Heart left ventricle (tissue), 16 donors: Measurements from ENCODE around the gene ZNF223. TPM values are rescaled to one million over a fixed set of nuclear protein-coding genes. Genes with fewer than 3 reads are reported as not detected.
A peak's percentile ranks its signal among the peaks of the same experiment; 100 is the strongest.

Experiments
- ATAC-seq, 4 donors: fragments of 200-7000 bp; cut with Tn5 transposase; one replicate each; pipeline ENCODE4 v1.9.1; 2020 to 2022; ENCODE audit warnings: moderate library complexity in 4 of 4, mild to moderate bottlenecking in 3 of 4, moderate number of reproducible peaks in 1 of 4
- DNase-seq, 5 donors: peaks; one replicate each; pipeline ENCODE4 v3.0.0-alpha.2; 2020
- H3K27ac ChIP-seq, 12 donors: fragments of 200-600 bp; sonication (generic) in 4 of 12; one replicate each; pipeline versions ENCODE4 v1.5.0 to v1.8.0; 2016 to 2022; ENCODE audit warnings: mild to moderate bottlenecking in 2 of 12
- H3K27me3 ChIP-seq, 9 donors: fragments of 200-600 bp; sonication (generic) in 2 of 9; one replicate each; pipeline versions ENCODE4 v1.5.1 to v1.8.0; 2016 to 2022; ENCODE audit warnings: mild to moderate bottlenecking in 3 of 9
- H3K36me3 ChIP-seq, 9 donors: fragments of 200-600 bp; sonication (generic) in 2 of 9; one replicate each; pipeline versions ENCODE4 v1.5.0 to v1.8.0; 2018 to 2022; ENCODE audit warnings: mild to moderate bottlenecking in 2 of 9
- H3K4me1 ChIP-seq, 12 donors: fragments of 200-600 bp; sonication (generic) in 4 of 12; one replicate each; pipeline versions ENCODE4 v1.5.0 to v1.8.0; 2016 to 2022; ENCODE audit warnings: mild to moderate bottlenecking in 3 of 12
- H3K4me3 ChIP-seq, 12 donors: fragments of 200-600 bp; sonication (generic) in 4 of 12; one replicate each; pipeline versions ENCODE4 v1.5.0 to v1.8.0; 2017 to 2022; ENCODE audit warnings: mild to moderate bottlenecking in 9 of 12, moderate library complexity in 4 of 12
- H3K9me3 ChIP-seq, 12 donors: fragments of 200-600 bp; sonication (generic) in 4 of 12; one replicate each; pipeline versions ENCODE4 v1.5.0 to v1.8.0; 2016 to 2022; ENCODE audit warnings: mild to moderate bottlenecking in 1 of 12
- POLR2A ChIP-seq, 2 donors: fragments of 450-650 bp; IDR thresholded peaks; one replicate each; pipeline ENCODE4 v1.6.1; 2017; ENCODE audit warnings: antibody characterized with exemption in 2 of 2, mild to moderate bottlenecking in 2 of 2, moderate library complexity in 2 of 2
- WGBS, 4 donors: extraction: QIAGEN DNeasy Blood & Tissue Kit in 2 of 4; methylation state at CpG; one replicate each; pipeline versions ENCODE4 v1.1.5 to v1.1.7; 2013 to 2018; 5-methylcytosine and 5-hydroxymethylcytosine counted together
- intact Hi-C, 10 donors: fragments of 100-400 bp; cut with DNase I; formaldehyde crosslinking; loops; one replicate each; pipeline versions ENCODE4 v1.11.1 to v1.14.2; 2022
- long read RNA-seq, 3 donors: library from polyadenylated mRNA; unstranded; transcript quantifications; one replicate each; pipeline ENCODE4 v2.0.0, GENCODE V29; 2020 to 2021
- polyA plus RNA-seq, 2 donors: library from polyadenylated mRNA; stranded (reverse); fragments of 200-250 nt; gene quantifications; one replicate each; pipeline ENCODE4 v1.2.3, GENCODE V29; 2013
- total RNA-seq, 9 donors: library from RNA; depleted of rRNA in 2 of 9; stranded (reverse); fragments of >200 nt in 2 of 9; fragmentation: NEBNext Ultra II Directional in 3 of 9; extraction: Animal tissue kit (Norgen Biotek cat#: 25700) in 3 of 9; gene quantifications; one replicate each; pipeline versions ENCODE4 v1.1.0 to v1.2.4, GENCODE V29; 2016 to 2023
- TF ChIP-seq, protein P1 (sequence below), 12 donors: fragments of 200-600 bp; sonication (generic) in 4 of 12; IDR thresholded peaks; one replicate each; pipeline versions ENCODE4 v1.5.0 to v1.8.0; 2018 to 2022; ENCODE audit warnings: antibody characterized with exemption in 12 of 12, mild to moderate bottlenecking in 5 of 12
- donor health status: ischemic (EF 13 %, LVEDD 7.1; RV severe dilation, severe dysfunction).
- donor health status: healthy with polysubstance abuse.
- donor health status: DM: no; HTN: yes; CAD: no.
- donor health status: DM: no; HTN: no; CAD: no.
- donor health status: ischemic (EF 25% LVEDD 6.9; RV normal size, moderate dysfunction).
- donor health status: ischemic (EF 25% LVEDD 5.7; RV mildly dilated, moderate dysfunction).
- donor health status: healthy.
- donor health status: DM: yes; HTN: yes; CAD: no.
- donor health status: ischemic (EF 35%, LVEDD 5.7; RV mildly dilated, moderate dysfunction).
- donor health status: nonischemic (EF 11% LVEDD 7.7; RV severe dilation, severe dysfunction).
- donor health status: DM: yes; HTN: yes; CAD: no.
- donor health status: PGD.
- donor health status: ischemic (EF 29% LVEDD 5.4; RV normal size, mild dysfunction).
- donor health status: nonischemic (EF 23%, LVEDD 6.1; RV moderate dilation, normal function).

Gene ZNF223
- total RNA-seq (1 to 10 TPM; 1.7 to 5.1 (median 3.2) TPM), polyA plus RNA-seq (1 to 10 TPM; 2.6 to 4.5 TPM)
- long read RNA-seq, donor 1, partial matches to known transcripts: 0 of 3 reads
- long read RNA-seq, donor 1, other reads (novel, unspliced or antisense): 0 of 3 reads
- long read RNA-seq, donor 2, transcript ZNF223-201 (5 exons, 2,418 nt): major isoform, 16 of 18 reads
- long read RNA-seq, donor 2, partial matches to known transcripts: 0 of 18 reads
- long read RNA-seq, donor 2, other reads (novel, unspliced or antisense): 2 of 18 reads
- long read RNA-seq, donor 3, partial matches to known transcripts: 0 of 3 reads
- long read RNA-seq, donor 3, other reads (novel, unspliced or antisense): 0 of 3 reads

DNA sequence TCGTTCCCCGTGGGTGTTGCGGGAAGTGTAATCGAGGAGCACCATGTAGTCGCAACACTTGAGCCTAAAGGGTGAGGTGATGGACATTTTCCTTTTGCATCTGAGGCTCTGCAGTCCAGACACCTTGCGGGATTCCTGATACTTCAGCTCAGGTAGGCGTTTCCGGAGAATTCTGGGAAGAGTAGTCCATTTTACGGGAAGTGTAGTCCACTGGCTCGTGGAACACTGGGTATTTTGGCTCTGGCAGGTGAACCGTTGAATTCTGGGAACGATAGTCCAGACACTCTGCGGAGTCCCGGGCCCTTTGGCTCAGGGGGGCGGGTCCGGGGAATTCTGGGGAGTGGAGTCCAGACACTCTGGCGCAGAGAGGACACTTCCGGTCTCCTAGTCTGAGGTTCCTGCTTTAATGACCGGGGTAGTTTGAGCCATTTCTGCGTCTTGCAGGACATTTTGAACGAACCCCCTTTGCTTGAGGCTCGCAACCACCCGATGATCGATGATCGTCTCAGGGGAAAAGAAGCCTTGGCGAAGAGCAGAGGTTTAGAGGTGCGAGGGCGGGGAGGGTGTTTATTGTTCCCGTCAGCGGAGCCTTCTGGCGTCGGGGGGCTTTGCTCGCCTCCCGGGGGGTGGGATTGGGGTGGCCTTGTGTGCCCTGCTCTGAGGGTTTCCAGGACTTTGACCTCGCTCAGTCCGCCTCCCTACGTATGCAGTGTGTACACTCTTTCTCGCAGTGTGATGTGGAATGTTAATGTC, at the start of gene ZNF223:
ZNF223 (plus strand) TSS at position 387 of the 753 bp plus-strand sequence. CDS start 3,141 bp downstream, outside the sequence.
- WGBS, 4 donors: 1% methylated on average over 32 to 38 of the region's 38 CpGs
- peak within 1 kb of the TSS; percentile 64 to 85 (median 74) for H3K4me3 ChIP-seq
- intact Hi-C loops: loop anchor here in 5 of 10 donors (1.0 to 10.0 kb wide), 7 partner anchors 42 to 101 kb away; partner anchors contain the start of genes ZNF224 (in 2 of the 5), ZNF230 (in 2 of the 5), ZNF155 (in 1 of the 5) and ZNF221 (in 1 of the 5)

GRCh38 chr19:44002212-44002565, 49.6 kb upstream of the ZNF223 start:
- Histone ChIP-seq H3K36me3 (peaks cover 0 to 18% (median 6%) of the 10 kb centered on the region in 9 donors), H3K4me1 (peaks cover 0 to 28% (median 11%) of the 10 kb centered on the region in 12 donors), H3K4me3 (peak overlapping the region; percentile 61 to 92 (median 82)), H3K9me3 (peaks cover 0 to 34% (median 2%) of the 10 kb centered on the region in 12 donors), H3K27me3 (no peaks in the 10 kb centered on the region), H3K27ac (peak overlapping the region in 11 of 12 donors; percentile 52 to 84 (median 77))
- DNase-seq: no peak
- no peak for ATAC-seq
- intact Hi-C loops: loop anchor here in 9 of 10 donors (1.0 to 10.0 kb wide), 12 partner anchors 17 to 165 kb away; partner anchors contain the start of genes ZNF155 (in 6 of the 9), ZNF224 (in 4 of the 9), ZNF222 (in 2 of the 9) and ZNF223 (in 2 of the 9)
- 8 to 11% (median 9%) methylated on average over 8 of the region's 8 CpGs for WGBS, 4 donors
- TF ChIP-seq, protein P1, sequence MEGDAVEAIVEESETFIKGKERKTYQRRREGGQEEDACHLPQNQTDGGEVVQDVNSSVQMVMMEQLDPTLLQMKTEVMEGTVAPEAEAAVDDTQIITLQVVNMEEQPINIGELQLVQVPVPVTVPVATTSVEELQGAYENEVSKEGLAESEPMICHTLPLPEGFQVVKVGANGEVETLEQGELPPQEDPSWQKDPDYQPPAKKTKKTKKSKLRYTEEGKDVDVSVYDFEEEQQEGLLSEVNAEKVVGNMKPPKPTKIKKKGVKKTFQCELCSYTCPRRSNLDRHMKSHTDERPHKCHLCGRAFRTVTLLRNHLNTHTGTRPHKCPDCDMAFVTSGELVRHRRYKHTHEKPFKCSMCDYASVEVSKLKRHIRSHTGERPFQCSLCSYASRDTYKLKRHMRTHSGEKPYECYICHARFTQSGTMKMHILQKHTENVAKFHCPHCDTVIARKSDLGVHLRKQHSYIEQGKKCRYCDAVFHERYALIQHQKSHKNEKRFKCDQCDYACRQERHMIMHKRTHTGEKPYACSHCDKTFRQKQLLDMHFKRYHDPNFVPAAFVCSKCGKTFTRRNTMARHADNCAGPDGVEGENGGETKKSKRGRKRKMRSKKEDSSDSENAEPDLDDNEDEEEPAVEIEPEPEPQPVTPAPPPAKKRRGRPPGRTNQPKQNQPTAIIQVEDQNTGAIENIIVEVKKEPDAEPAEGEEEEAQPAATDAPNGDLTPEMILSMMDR (IDR thresholded peaks at IDR 0.05): no peak
- no peak for TF ChIP-seq POLR2A (IDR thresholded peaks at IDR 0.05)

More for the DNA sequence above, at the start of gene ZNF223:
- ATAC-seq (peak; percentile 100), DNase-seq (peak; percentile 94 to 97 (median 97))
- peaks cover 0 to 27% (median 5%) of the 10 kb centered on the region in 9 donors for H3K27me3 ChIP-seq
- H3K27ac ChIP-seq: peak within 1 kb of the TSS; percentile 27 to 79 (median 66)
- peaks cover 0 to 21% (median 13%) of the 10 kb centered on the region in 12 donors for H3K4me1 ChIP-seq
- no peak for TF ChIP-seq POLR2A (IDR thresholded peaks at IDR 0.05)
- TF ChIP-seq, protein P1 (IDR thresholded peaks at IDR 0.05): no peak
- H3K9me3 ChIP-seq: peaks cover 0 to 12% (median 0%) of the 10 kb centered on the region in 12 donors
- H3K36me3 ChIP-seq: peaks cover 0 to 19% (median 10%) of the 10 kb centered on the region in 9 donors

GRCh38 chr19:44002566-44003460, 49.0 kb upstream of the ZNF223 start, which contains the start of gene ZNF230:
ZNF230 (plus strand) TSS chr19:44002957; CDS start chr19:44007079, 4,122 bp downstream.
- H3K27ac ChIP-seq: peak within 1 kb of the TSS; percentile 37 to 84 (median 75)
- H3K4me1 ChIP-seq: peaks cover 0 to 28% (median 11%) of the 10 kb centered on the region in 12 donors
- TF ChIP-seq POLR2A (IDR thresholded peaks at IDR 0.05): peak in 1 of 2 donors; percentile 41
- TF ChIP-seq, protein P1 (IDR thresholded peaks at IDR 0.05): no peak
- ATAC-seq: peak; percentile 99 to 100 (median 100)
- peaks cover 0 to 39% (median 7%) of the 10 kb centered on the region in 12 donors for H3K9me3 ChIP-seq
- 0 to 1% (median 1%) methylated on average over 40 to 48 of the region's 48 CpGs for WGBS, 4 donors
- H3K36me3 ChIP-seq: peaks cover 0 to 18% (median 11%) of the 10 kb centered on the region in 9 donors
- H3K4me3 ChIP-seq: peak within 1 kb of the TSS; percentile 61 to 92 (median 82)
- DNase-seq: peak; percentile 89 to 95 (median 94)
- intact Hi-C loops: loop anchor here in 9 of 10 donors (1.0 to 10.0 kb wide), 12 partner anchors 18 to 164 kb away; partner anchors contain the start of genes ZNF155 (in 6 of the 9), ZNF224 (in 4 of the 9), ZNF222 (in 2 of the 9) and ZNF223 (in 2 of the 9)
- no peaks in the 10 kb centered on the region for H3K27me3 ChIP-seq
